ENCODE results near the gene NDUFB11.
A peak's percentile ranks its signal among the peaks of the same experiment; 100 is the strongest.

The NDUFB11 gene

GRCh38 chrX:47144626-47145394 is at the start of gene NDUFB11, which contains the start of gene RBM10:
Gene NDUFB11 (minus strand): TSS chrX:47144702. CDS start chrX:47144679, 23 bp downstream.
Gene RBM10 (plus strand): TSS chrX:47145221. CDS start chrX:47147482, 2,261 bp downstream.
- peak; percentile 97 for DNase-seq

DNA sequence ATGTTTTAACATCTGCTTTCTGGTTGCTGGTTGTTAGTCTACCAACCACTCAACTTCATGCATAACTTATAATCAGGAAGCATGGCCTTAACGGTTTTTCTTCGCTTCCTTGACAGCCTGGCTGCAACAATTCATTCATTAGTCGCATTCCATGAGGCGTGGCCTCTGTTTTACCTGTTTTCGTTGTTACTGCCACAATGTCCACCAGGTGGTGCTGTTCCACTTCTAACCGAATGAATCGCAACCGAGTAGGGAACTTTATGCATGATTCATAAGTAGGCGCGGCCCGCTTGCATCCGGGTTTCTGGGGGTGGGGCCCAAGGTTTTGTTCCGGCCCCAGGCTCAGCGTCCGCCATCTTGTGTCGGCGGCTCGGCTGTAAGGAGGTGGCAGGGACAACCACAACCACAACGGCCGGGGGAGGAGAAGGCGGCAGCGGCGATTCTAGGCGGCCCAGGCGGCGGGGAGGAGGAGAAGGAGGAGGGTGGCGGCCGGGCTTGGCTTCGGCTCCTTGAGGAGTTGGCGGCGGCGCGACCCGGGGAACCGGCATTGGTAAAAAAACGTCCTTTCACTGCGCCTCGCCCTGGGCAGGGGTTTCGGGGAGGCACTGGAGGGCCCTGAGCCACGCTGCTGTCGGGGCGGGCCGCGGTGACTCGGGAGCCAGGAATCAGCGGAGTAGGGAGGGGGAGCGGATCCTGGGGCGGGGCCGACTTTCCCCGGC is 49.1 kb upstream of the NDUFB11 start, which contains the start of gene UBA1:
TSS of gene UBA1 (plus strand) at position 355 of the 719 bp plus-strand sequence. CDS start 4,974 bp downstream, outside the sequence.
- peak; percentile 98 for DNase-seq

DNA sequence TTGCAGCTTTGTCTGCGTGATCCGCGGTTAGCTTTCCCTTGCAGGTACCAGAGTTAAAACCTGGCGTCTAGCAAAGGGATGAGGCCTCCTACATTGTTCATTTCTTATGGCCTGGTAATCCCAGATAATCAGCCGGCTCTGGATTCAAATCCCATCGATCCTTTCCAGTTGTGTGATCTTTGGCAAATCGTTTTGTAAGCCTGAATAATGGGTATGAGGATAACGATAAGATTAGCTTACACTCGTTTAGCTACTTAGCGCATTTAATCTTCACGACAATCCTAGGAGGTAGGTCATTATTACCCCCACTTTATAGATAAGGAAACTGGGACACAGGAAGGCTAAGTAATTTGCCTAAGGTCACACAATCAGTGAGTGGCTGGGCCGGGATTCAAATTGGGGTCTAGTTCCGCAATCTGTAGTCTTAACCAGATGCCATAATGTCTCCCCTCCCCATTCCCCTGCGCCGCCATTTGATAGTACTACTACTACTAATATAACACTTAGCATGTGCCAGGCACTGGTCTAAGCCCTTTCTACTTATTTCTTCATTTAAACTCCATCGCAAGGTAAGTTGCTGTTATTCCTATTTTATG is 47.4 kb upstream of the NDUFB11 start:
- no peak for DNase-seq

GRCh38 chrX:47191331-47191730 is 46.8 kb upstream of the NDUFB11 start:
- DNase-seq = no peak

GRCh38 chrX:47190445-47191269 is 46.2 kb upstream of the NDUFB11 start:
- peak; percentile 96 for DNase-seq

GRCh38 chrX:47189906-47190305 is 45.4 kb upstream of the NDUFB11 start:
- no peak for DNase-seq

DNA sequence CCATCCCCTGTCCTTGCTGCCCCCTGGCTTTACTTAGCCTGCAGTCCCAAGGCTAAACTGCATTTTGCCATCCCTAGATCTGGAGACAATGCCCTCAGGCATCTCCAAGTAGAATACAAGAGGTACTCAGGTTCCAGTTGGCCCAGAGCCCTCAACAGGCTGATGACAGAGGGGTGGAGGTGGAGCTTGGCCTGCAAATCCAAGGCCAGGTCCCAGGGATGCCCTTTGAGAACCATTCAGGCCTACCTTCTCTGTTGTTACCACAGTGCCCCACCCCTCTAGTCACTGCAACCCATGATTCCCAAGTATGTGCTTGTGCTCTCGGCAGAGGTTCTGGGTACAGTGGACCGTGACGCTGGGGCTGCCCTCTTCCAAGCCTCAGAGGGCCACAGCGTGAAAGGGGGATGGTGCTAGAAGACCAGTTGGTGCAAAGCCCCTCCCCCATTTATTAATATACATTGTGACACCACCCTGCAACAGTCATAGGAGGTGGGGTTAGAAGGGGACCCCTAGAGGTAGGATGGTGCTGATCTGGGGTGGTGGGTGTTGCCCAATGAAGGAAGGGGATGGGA is 42.7 kb upstream of the NDUFB11 start:
- DNase-seq = no peak

DNA sequence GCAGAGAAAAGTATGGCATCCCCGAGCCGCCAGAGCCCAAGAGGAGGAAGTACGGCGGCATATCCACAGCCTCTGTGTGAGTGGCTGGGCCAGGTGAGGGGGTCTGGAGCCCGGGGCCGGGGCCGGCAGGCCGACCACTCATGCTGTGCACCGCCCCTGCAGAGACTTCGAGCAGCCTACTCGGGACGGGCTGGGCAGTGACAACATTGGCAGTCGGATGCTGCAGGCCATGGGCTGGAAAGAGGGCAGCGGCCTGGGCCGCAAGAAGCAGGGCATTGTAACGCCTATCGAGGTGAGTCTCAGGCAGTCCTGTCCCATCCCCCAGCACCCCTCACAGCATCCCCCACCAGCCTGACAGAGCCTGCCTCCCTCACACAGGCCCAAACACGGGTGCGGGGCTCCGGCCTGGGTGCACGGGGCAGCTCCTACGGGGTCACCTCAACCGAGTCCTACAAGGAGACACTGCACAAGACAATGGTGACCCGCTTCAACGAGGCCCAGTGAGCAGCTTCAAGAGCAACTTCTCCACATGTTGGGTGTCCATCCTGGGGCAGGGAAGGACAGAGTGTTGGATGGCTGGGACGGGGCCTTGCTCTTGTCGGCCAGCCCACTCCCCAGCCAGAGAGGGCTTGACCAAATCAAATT is 41.7 kb upstream of the NDUFB11 start:
- no peak for DNase-seq

- no peak for DNase-seq
Observed at GRCh38 chrX:47185241-47185640, 40.7 kb upstream of the NDUFB11 start.

- DNase-seq = no peak
Observed at GRCh38 chrX:47184486-47184885, 40.0 kb upstream of the NDUFB11 start.

DNA sequence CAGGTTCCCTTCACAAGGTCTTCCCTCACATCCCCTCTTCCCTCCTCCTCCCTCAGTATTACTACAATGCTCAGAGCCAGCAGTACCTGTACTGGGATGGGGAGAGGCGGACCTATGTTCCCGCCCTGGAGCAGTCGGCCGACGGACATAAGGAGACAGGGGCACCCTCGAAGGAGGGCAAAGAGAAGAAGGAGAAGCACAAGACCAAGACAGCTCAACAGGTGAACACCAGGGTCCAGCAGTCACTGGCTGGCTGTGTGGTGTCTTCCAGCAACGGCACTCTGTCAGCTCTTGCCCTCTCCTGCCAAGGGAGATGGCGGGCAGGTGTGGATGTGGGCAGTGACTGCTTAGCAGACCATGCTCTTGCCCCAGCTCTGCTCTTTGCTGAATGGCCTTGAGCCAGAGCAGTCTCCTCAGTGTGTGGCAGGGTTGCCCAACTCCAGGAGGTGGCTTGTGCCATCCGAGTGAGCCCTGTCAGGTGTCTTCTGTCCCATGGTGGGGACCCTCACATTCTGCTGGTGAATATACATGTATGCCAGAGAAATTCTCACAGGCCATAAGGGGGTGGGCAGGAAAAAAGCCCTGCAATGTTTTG is 37.7 kb upstream of the NDUFB11 start:
- peak; percentile 28 for DNase-seq

DNA sequence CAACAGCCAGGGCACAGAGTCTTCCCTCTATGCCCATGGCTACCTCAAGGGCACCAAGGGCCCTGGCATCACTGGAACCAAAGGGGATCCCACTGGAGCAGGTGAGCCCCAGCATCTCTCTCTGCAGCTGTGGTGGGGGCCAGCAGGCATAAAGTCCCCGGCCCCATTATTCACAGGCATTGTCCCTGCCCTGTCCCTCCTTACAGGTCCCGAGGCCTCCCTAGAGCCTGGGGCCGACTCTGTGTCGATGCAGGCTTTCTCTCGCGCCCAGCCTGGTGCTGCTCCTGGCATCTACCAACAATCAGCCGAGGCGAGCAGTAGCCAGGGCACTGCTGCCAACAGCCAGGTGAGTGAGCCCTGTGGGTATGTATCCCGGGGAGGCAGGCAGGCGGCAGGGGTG is 36.8 kb upstream of the NDUFB11 start:
- DNase-seq = no peak

- peak; percentile 27 for DNase-seq
Observed at GRCh38 chrX:47180346-47180745, 35.8 kb upstream of the NDUFB11 start.

GRCh38 chrX:47179928-47180255 is 35.4 kb upstream of the NDUFB11 start:
- peak; percentile 36 for DNase-seq

GRCh38 chrX:47179221-47179927 is 34.9 kb upstream of the NDUFB11 start:
- peak; percentile 43 for DNase-seq

DNA sequence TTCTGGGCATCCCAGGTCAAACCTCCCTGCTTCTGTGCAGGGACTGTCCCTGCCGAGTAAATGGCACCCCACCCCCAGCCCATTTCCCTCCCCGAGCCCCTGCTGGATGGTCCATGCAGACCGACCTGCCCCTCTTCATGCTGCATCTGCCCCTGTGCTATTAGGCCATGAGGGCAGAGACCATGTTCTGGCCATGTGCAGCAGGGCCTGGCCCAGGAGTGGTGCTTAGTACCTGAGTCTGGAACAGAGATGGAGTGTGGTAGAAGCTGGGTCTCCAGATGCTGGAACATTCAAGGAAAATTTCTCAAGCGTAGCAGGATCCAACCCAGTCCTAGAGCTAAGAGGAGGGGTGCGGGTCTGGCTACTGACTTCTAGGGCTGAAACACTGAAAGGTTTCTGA is 33.8 kb upstream of the NDUFB11 start:
- peak; percentile 31 for DNase-seq

DNA sequence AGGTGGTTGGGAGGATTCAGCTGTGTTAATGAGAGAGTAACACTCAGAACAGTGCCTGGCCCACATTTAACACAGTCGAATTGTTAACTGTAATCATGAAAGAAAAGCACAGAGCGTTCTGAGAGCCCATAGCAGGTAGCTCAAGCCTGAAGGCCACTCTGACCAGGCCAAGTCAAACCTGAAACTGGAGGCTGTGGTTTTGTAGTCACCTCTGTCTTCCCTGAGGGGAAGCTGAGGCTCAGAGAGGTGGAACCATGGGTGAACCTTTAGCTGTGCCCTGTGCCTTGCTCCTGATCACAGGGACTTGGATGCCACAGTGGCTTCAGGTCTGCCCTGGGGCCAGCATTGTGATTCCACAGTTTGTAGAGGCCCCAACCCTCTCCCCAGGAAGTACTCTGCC is 32.6 kb upstream of the NDUFB11 start:
- DNase-seq = peak; percentile 20

DNA sequence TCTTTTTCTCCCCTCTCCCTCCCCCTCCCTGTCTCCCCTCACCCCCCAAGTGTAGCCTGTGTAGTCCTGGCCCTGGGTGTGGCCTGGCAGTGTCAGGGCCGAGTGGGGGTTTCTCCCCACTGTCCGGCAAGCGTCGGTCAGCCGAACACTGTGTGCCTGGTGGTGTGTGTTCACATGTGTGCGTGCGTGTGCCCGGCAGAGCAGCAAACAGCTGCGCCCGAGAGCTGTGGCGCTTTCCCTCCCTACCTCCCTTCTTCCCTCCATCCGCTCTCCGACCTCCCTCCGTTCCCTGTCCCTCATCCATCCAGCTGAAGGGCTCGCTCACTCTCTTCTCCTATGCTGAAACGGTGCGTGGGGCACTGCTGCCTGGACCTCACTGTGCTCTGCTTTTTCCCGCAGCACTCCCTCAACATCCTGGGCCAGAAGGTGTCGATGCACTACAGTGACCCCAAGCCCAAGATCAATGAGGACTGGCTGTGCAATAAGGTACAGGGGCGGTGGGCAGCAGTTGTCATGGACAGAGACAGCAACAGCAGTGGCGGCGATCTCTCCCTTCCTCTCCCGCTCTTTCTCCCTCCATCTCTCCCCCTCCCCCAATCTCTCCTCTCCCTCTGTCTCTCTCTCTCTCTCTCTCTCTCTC is 31.7 kb upstream of the NDUFB11 start:
- peak; percentile 29 for DNase-seq

DNA sequence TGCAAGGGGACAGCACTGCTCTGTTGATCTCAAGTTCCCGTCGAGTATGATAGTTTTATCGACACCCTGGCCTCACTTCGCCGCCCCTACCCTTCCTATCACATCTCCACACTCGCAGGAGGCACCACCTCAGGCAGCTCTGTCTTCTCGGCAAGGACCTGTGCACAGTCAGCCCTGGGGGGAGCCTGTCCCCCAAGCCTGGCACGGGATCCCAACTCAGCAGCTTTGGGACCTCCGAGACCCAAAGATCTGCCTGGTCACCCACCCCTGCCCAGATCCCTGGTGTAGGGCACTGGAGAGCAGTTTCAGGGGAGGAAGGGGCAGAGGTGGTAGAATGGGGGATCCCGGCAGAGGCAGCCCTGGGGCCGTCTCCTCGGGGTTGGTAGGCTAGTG is 31.1 kb upstream of the NDUFB11 start:
- DNase-seq = no peak

DNA sequence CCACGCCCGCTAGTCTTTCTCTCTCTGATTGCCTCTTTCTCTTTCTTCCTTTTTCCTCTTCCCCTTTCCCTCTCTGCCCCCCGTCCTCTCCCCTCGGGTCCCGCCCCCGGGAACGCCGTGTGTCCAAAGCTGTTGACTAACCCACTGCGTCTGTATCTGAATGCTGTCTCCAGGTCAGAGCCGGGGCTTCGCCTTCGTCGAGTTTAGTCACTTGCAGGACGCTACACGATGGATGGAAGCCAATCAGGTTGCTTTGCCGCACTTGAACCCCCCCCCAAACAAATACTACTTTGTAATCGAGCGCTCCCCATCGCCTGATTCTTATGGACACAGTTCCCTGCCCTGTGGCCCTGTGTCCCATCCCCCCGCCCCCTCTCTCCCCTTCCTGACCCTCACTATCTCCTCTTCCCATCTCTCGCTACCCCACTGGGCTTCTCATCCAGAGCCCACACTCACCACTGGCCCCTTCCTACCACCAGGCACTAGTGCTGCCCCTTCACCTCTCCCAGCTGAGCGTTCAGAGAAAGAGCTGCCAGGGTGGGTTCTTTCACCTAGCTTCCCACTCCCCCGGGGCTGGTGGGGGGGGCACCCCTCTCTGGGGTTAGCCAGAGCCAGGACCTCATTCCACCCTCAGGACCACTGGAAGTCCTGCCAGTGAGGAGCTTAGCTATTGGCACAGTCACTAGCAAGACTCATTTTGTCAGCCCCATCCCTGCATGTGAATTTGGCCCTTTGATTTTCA is 30.5 kb upstream of the NDUFB11 start:
- DNase-seq = peak; percentile 32
